K562 (cell line): ENCODE measurements around the gene C15orf61. TPM values are rescaled to one million over a fixed set of nuclear protein-coding genes. Genes with fewer than 3 reads are reported as not detected.

Experiments
- ATAC-seq: fragments of 200-7000 bp; cut with Tn5 transposase; 3 replicates; pipeline ENCODE4 v1.9.1; 2020; ENCODE audit warnings: moderate library complexity
- BruUV-seq: library from RNA; stranded (reverse); fragments of 400-500 nt; replicated peaks from 2 replicates; lab custom pipeline; 2021; lab: Mats Ljungman, UMichigan
- CTCF ChIA-PET: fragments of 300-600 bp; formaldehyde crosslinking; extraction: SDS; loops from one replicate; lab custom pipeline; 2021; ENCODE audit warnings: low intra/inter-chr PET ratio; lab: Yijun Ruan, JAX
- POLR2A ChIA-PET: fragments of 300-600, 350-650 bp; sonication (Branson Sonifier 250); formaldehyde crosslinking; extraction: SDS; loops from one replicate; lab custom pipeline; 2021; ENCODE audit warnings: antibody characterized with exemption, inconsistent platforms; lab: Yijun Ruan, JAX
- DNase-seq, 4 experiments: peaks; one replicate each; pipeline versions ENCODE4 v3.0.0 to v3.0.0-alpha.2; 2011 to 2018; ENCODE audit warnings: low spot score in 3 of 4, mixed read lengths in 3 of 4; ENCODE audit errors: extremely low read depth in 1 of 4
- FAIRE-seq: peaks from 2 replicates; lab custom pipeline; 2011; peaks lifted over from hg19 to GRCh38; lab: Jason Lieb, UNC
- H2AFZ ChIP-seq: 2 replicates; pipeline ENCODE4 v1.6.0; 2011; ENCODE audit warnings: low read depth, low read length, control low read depth, inconsistent platforms
- H3K27ac ChIP-seq: fragments of 200-600 bp; 3 replicates; pipeline ENCODE4 v1.8.0; 2011; ENCODE audit warnings: low read depth, mild to moderate bottlenecking, control low read depth, inconsistent platforms, low read length, moderate library complexity, mixed read lengths; ENCODE audit errors: extremely low read depth
- H3K27me3 ChIP-seq, 2 experiments: fragments of 300-600 bp in 1 of 2; 2 replicates in 1 of 2; 3 replicates in 1 of 2; pipeline versions ENCODE4 v1.6.0 to v1.8.0; 2011; ENCODE audit warnings: inconsistent platforms in 2 of 2, low read length in 2 of 2, mild to moderate bottlenecking in 1 of 2, mixed read lengths in 1 of 2, moderate library complexity in 1 of 2; ENCODE audit not compliant: control insufficient read depth in 2 of 2, insufficient read depth in 2 of 2
- H3K36me3 ChIP-seq: fragments of 300-600 bp; 3 replicates; pipeline ENCODE4 v1.8.0; 2011; ENCODE audit warnings: mild to moderate bottlenecking, low read length, inconsistent platforms; ENCODE audit not compliant: control insufficient read depth, insufficient read depth
- H3K4me1 ChIP-seq, 2 experiments: fragments of 200-600 bp in 1 of 2; replicated peaks in 1 of 2; 2 replicates in 1 of 2; 3 replicates in 1 of 2; pipeline versions ENCODE4 v1.5.1 to v1.8.0; 2011; ENCODE audit warnings: inconsistent platforms in 2 of 2, low read length in 2 of 2, mild to moderate bottlenecking in 1 of 2, mixed read lengths in 1 of 2, moderate library complexity in 1 of 2; ENCODE audit not compliant: control insufficient read depth in 2 of 2, insufficient read depth in 2 of 2
- H3K4me2 ChIP-seq: 2 replicates; pipeline ENCODE4 v1.6.1; 2011; ENCODE audit warnings: low read length, control low read depth, inconsistent platforms, mixed read lengths; ENCODE audit not compliant: insufficient read depth
- H3K4me3 ChIP-seq: fragments of 200-600 bp; sonication (generic), shearing (Covaris generic); 2 replicates; pipeline ENCODE4 v1.5.1; 2016; ENCODE audit warnings: control low read depth, inconsistent platforms
- H3K79me2 ChIP-seq: fragments of 200-600 bp; 3 replicates; pipeline ENCODE4 v1.8.0; 2011; ENCODE audit warnings: low read length, inconsistent platforms; ENCODE audit not compliant: control insufficient read depth, insufficient read depth
- H3K9ac ChIP-seq, 2 experiments: 2 replicates each; pipeline versions ENCODE4 v1.6.0 to v1.6.1; 2011; ENCODE audit warnings: low read depth in 2 of 2, low read length in 2 of 2, control low read depth in 1 of 2, inconsistent platforms in 1 of 2, mild to moderate bottlenecking in 1 of 2, mixed read lengths in 1 of 2; ENCODE audit not compliant: insufficient read depth in 1 of 2
- H3K9me1 ChIP-seq: one replicate; pipeline ENCODE4 v1.6.0; 2011; ENCODE audit warnings: inconsistent platforms, mild to moderate bottlenecking, low read length, moderate library complexity; ENCODE audit not compliant: control insufficient read depth, insufficient read depth
- H3K9me3 ChIP-seq: replicated peaks from 2 replicates; pipeline ENCODE4 v1.5.1; 2011; ENCODE audit warnings: low read depth, low read length, inconsistent platforms; ENCODE audit not compliant: control insufficient read depth, insufficient read depth
- H4K20me1 ChIP-seq: replicated peaks from 2 replicates; pipeline ENCODE4 v1.6.1; 2011; ENCODE audit warnings: low read length, inconsistent platforms, mixed read lengths; ENCODE audit not compliant: control insufficient read depth, insufficient read depth
- BCOR ChIP-seq: fragments of 450-650 bp; IDR thresholded peaks from 2 replicates; pipeline ENCODE4 v1.6.1; 2016
- CBX8 ChIP-seq: fragments of 200-600 bp; sonication (generic); IDR thresholded peaks from 2 replicates; pipeline ENCODE4 v1.6.1; 2012; ENCODE audit warnings: borderline replicate concordance, mixed run types, low read depth, mild to moderate bottlenecking, moderate library complexity, mixed read lengths, low read length, control low read depth, inconsistent platforms; ENCODE audit not compliant: poor library complexity, severe bottlenecking; ENCODE audit errors: extremely low read depth
- DIDO1 ChIP-seq: fragments of 450-650 bp; IDR thresholded peaks from 2 replicates; pipeline ENCODE4 v1.6.1; 2016; ENCODE audit warnings: low read depth, missing biosample characterization, missing genetic modification characterization
- EP400 ChIP-seq: fragments of 450-650 bp; IDR thresholded peaks from 2 replicates; pipeline ENCODE4 v1.6.1; 2017; ENCODE audit warnings: antibody characterized with exemption, mild to moderate bottlenecking, moderate library complexity
- KDM1A ChIP-seq, 2 experiments: fragments of 450-650 bp; IDR thresholded peaks; 2 replicates each; pipeline ENCODE4 v1.6.1; 2016; ENCODE audit warnings: mild to moderate bottlenecking in 2 of 2
- RBM25 ChIP-seq: fragments of 200-400 bp; formaldehyde crosslinking; IDR thresholded peaks from 2 replicates; pipeline ENCODE4 v1.6.1; 2018; ENCODE audit warnings: low read length, low read depth, moderate library complexity; ENCODE audit not compliant: severe bottlenecking
- WGBS: fragments of 100-300 bp; shearing (Covaris generic); methylation state at CpG from one replicate; pipeline ENCODE4 v1.1.6; 2016; ENCODE audit warnings: low coverage, mixed read lengths; ENCODE audit not compliant: insufficient coverage; ENCODE audit errors: missing lambda C conversion rate; 5-methylcytosine and 5-hydroxymethylcytosine counted together
- in situ Hi-C: fragments of 300-500 bp; cut with MboI; formaldehyde crosslinking; loops from 4 replicates; pipeline ENCODE4 v1.15.0; 2018; ENCODE audit warnings: inconsistent platforms, mixed read lengths
- intact Hi-C: fragments of 100-400 bp; cut with micrococcal nuclease; formaldehyde crosslinking; loops from 2 replicates; pipeline ENCODE4 v1.14.2; 2022
- polyA plus RNA-seq, 8 experiments: library from polyadenylated mRNA; depleted of rRNA in 4 of 8; stranded (reverse) in 5 of 8; unstranded in 3 of 8; fragments of >200 nt; fragmentation: Nextera tagmentation in 2 of 8; fragmentation: Illumina TruSeq in 1 of 8; extraction: Ambion mirVana in 2 of 8; extraction: Trizol in 1 of 8; gene quantifications; 2 replicates each; pipeline versions ENCODE4 v1.2.1 to v1.2.3, GENCODE V29; 2011 to 2014; ENCODE audit warnings: inconsistent platforms in 1 of 8, missing spikeins in 1 of 8
- total RNA-seq, 7 experiments: library from RNA; depleted of rRNA in 6 of 7; stranded (reverse); fragments of >200 nt in 6 of 7; fragmentation: Illumina TruSeq in 2 of 7; extraction: Trizol in 2 of 7; gene quantifications; 2 replicates each; pipeline versions ENCODE4 v1.2.1 to v1.2.3, GENCODE V29; 2011 to 2021; ENCODE audit warnings: low replicate concordance in 1 of 7

Gene C15orf61
- total and polyA plus RNA-seq, 9 of the 15 experiments (the other 6 are each of a cell fraction or from before 2014, with no cell fraction given): 1.6 to 10.5 (median 4.3) TPM

DNA sequence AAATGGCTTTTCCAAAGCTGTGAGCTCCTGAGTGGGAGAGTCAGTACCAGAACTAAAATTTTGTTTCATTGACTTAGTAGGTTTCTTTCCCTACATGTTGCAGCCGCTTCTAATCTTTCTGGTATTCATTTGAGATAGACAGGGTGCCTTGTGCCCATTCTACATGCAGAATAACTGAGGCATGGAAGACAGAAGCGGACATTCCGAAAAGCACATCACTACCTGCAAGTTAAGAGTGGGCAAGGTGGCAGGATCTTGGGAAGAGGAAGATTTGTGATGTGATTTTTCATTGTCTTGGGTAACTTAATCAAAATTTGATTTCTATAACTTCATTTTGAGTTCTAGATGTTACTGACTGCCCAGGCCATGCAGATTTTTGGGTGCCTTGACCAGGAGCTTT lies 23.5 kb downstream of the C15orf61 start:
- H2AFZ ChIP-seq: no peak overlapping the region
- ChIA-PET CTCF (no interaction called here), POLR2A (interaction anchor here (1.2 to 1.3 kb wide), 2 partner anchors 10 to 16 kb away, joined by 4 to 6 read pairs; no protein-coding TSS in a partner anchor)
- H3K79me2 ChIP-seq: peaks cover 24% of the 10 kb centered on the region
- H3K9me3 ChIP-seq: no peaks in the 10 kb centered on the region
- H3K4me1 ChIP-seq: peaks cover 13 to 29% of the 10 kb centered on the region in 2 experiments
- no peak overlapping the region for H3K4me3 ChIP-seq
- no peak for ATAC-seq
- H3K36me3 ChIP-seq: peaks cover 24% of the 10 kb centered on the region; the same call in 2 of the 3 replicates
- BruUV-seq: no TSS peak
- no peak for FAIRE-seq
- H3K9ac ChIP-seq: no peak overlapping the region
- H3K27me3 ChIP-seq: no peaks in the 10 kb centered on the region
- peak; percentile 86 for TF ChIP-seq RBM25
- no peak for TF ChIP-seq CBX8
- peak in 1 of 2 experiments; percentile 39; a peak in 1 of 4 replicates for TF ChIP-seq KDM1A (IDR thresholded peaks at IDR 0.05)
- no peak for TF ChIP-seq EP400
- no peak for TF ChIP-seq DIDO1 (tag)
- TF ChIP-seq BCOR: peak; percentile 74
- no peak overlapping the region for H3K27ac ChIP-seq
- H3K9me1 ChIP-seq: no peaks in the 10 kb centered on the region
- no peak for DNase-seq
- H3K4me2 ChIP-seq: no peak overlapping the region
- no peaks in the 10 kb centered on the region for H4K20me1 ChIP-seq
- 86% methylated on average over 3 of the region's 3 CpGs for WGBS
- in situ Hi-C loops (no loop called here), intact Hi-C loops (no loop called here)
